Natural killer cell (primary cell): ENCODE data around the gene RPS6KA4. TPM values are rescaled to one million over a fixed set of nuclear protein-coding genes. Genes with fewer than 3 reads are reported as not detected.

Experiments used
- ATAC-seq, 3 donors: fragments of 150-1000 bp in 2 of 3; fragments of 200-7000 bp in 1 of 3; cut with Tn5 transposase; 1 replicate in 1 of 3; 2 replicates in 2 of 3; pipeline ENCODE4 v1.10.0; 2021; ENCODE audit warnings: mild to moderate bottlenecking in 2 of 3, moderate library complexity in 2 of 3
- DNase-seq, 2 donors: peaks; one replicate each; pipeline versions ENCODE4 v3.0.0 to v3.0.0-alpha.2; 2013 to 2021; ENCODE audit warnings: mixed read lengths in 1 of 2
- H3K27ac ChIP-seq: one replicate; pipeline ENCODE4 v1.5.1; 2013; ENCODE audit warnings: mild to moderate bottlenecking, low read length
- H3K27me3 ChIP-seq: one replicate; pipeline ENCODE4 v1.6.1; 2013; ENCODE audit warnings: low read length; ENCODE audit not compliant: control insufficient read depth, insufficient read depth
- H3K36me3 ChIP-seq: one replicate; pipeline ENCODE4 v1.6.1; 2013; ENCODE audit warnings: low read length; ENCODE audit not compliant: control insufficient read depth, insufficient read depth
- H3K4me1 ChIP-seq: one replicate; pipeline ENCODE4 v1.6.1; 2013; ENCODE audit warnings: low read length; ENCODE audit not compliant: control insufficient read depth, insufficient read depth
- H3K4me3 ChIP-seq: one replicate; pipeline ENCODE4 v1.5.1; 2013; ENCODE audit warnings: low read length
- H3K9me3 ChIP-seq: one replicate; pipeline ENCODE4 v1.6.1; 2013; ENCODE audit warnings: low read length; ENCODE audit not compliant: control insufficient read depth, insufficient read depth
- H3K27ac Mint-ChIP-seq, 2 donors: one replicate each; pipeline ENCODE4 v1.8.0; 2022; ENCODE audit warnings: mild to moderate bottlenecking in 2 of 2, mixed read lengths in 2 of 2, moderate library complexity in 1 of 2
- H3K27me3 Mint-ChIP-seq, 2 donors: one replicate each; pipeline ENCODE4 v1.8.0; 2022; ENCODE audit warnings: low read depth in 2 of 2, mixed read lengths in 2 of 2
- H3K36me3 Mint-ChIP-seq: one replicate; pipeline ENCODE4 v1.8.0; 2022; ENCODE audit warnings: mixed read lengths
- H3K4me1 Mint-ChIP-seq, 2 donors: one replicate each; pipeline ENCODE4 v1.8.0; 2022; ENCODE audit warnings: mixed read lengths in 2 of 2
- H3K4me3 Mint-ChIP-seq: one replicate; pipeline ENCODE4 v1.8.0; 2022; ENCODE audit warnings: mild to moderate bottlenecking, moderate library complexity, mixed read lengths
- H3K9me3 Mint-ChIP-seq, 2 donors: one replicate each; pipeline ENCODE4 v1.8.0; 2022; ENCODE audit warnings: mixed read lengths in 2 of 2
- CTCF ChIP-seq: fragments of 200-600 bp; IDR thresholded peaks from one replicate; pipeline ENCODE4 v1.8.0; 2022; ENCODE audit warnings: antibody characterized with exemption
- WGBS: methylation state at CpG from one replicate; pipeline ENCODE4 v1.1.7; 2013; ENCODE audit warnings: missing lambda C conversion rate; ENCODE audit not compliant: insufficient coverage; 5-methylcytosine and 5-hydroxymethylcytosine counted together
- intact Hi-C: fragments of 100-400 bp; cut with micrococcal nuclease; formaldehyde crosslinking; loops from one replicate; pipeline ENCODE4 v1.14.2; 2022
- total RNA-seq, 4 donors: library from RNA; stranded (reverse); fragments of 120-200 nt in 1 of 4; gene quantifications; one replicate each; pipeline versions ENCODE4 v1.2.3 to v1.2.4, GENCODE V29; 2013 to 2022

The RPS6KA4 gene
- total RNA-seq, 3 donors from 2014 or later (not counting 1 experiment from before 2014, with no cell fraction given) = 27.6 to 36.0 (median 34.4) TPM

GRCh38 chr11:64357904-64358535 is 942 bp upstream of the RPS6KA4 start:
- Histone ChIP-seq H3K4me3 (no peak overlapping the region), H3K4me1 (peaks cover 43% of the 10 kb centered on the region), H3K27me3 (no peaks in the 10 kb centered on the region), H3K27ac (no peak overlapping the region), H3K36me3 (peaks cover 32% of the 10 kb centered on the region), H3K9me3 (no peaks in the 10 kb centered on the region)
- Mint-ChIP-seq H3K27ac (peak overlapping the region; percentile 38 to 73), H3K27me3 (no peaks in the 10 kb centered on the region), H3K4me3 (peak overlapping the region; percentile 79), H3K4me1 (peaks cover 9 to 30% of the 10 kb centered on the region in 2 donors), H3K9me3 (no peaks in the 10 kb centered on the region), H3K36me3 (no peaks in the 10 kb centered on the region)
- WGBS = 72% methylated on average over 13 of the region's 13 CpGs
- intact Hi-C loops = loop anchor here (2.0 kb wide), 1 partner anchor 53 kb away; the partner anchor contains the start of gene ESRRA
- no peak for TF ChIP-seq CTCF
- DNase-seq (peak in 1 of 2 donors; percentile 28), ATAC-seq (peak in 1 of 3 donors; percentile 28)

- Histone ChIP-seq H3K27ac (peak overlapping the region; percentile 62), H3K9me3 (no peaks in the 10 kb centered on the region), H3K4me1 (peaks cover 43% of the 10 kb centered on the region), H3K36me3 (peaks cover 29% of the 10 kb centered on the region), H3K27me3 (no peaks in the 10 kb centered on the region), H3K4me3 (peak overlapping the region; percentile 37)
- intact Hi-C loops = loop anchor here (2.0 kb wide), 1 partner anchor 54 kb away; the partner anchor contains the start of gene ESRRA
- WGBS = 45% methylated on average over 7 of the region's 7 CpGs
- Mint-ChIP-seq H3K4me3 (peak overlapping the region; percentile 79), H3K27ac (peak overlapping the region; percentile 38 to 73), H3K9me3 (no peaks in the 10 kb centered on the region), H3K4me1 (peaks cover 9 to 30% of the 10 kb centered on the region in 2 donors), H3K27me3 (no peaks in the 10 kb centered on the region), H3K36me3 (no peaks in the 10 kb centered on the region)
- DNase-seq (no peak), ATAC-seq (peak in 1 of 3 donors; percentile 8)
- TF ChIP-seq CTCF = no peak
Measured at GRCh38 chr11:64358536-64358906, 441 bp upstream of the RPS6KA4 start.

GRCh38 chr11:64359712-64360445 is 917 bp downstream of the RPS6KA4 start:
- intact Hi-C loops = loop anchor here (2.0 kb wide), 1 partner anchor 55 kb away; the partner anchor contains the start of gene ESRRA
- no peaks in the 10 kb centered on the region for H3K36me3 Mint-ChIP-seq
- H3K4me3 Mint-ChIP-seq = peak overlapping the region; percentile 93
- peak overlapping the region; percentile 54 to 86 for H3K27ac Mint-ChIP-seq
- Histone ChIP-seq H3K4me3 (peak overlapping the region; percentile 89), H3K27me3 (no peaks in the 10 kb centered on the region), H3K9me3 (no peaks in the 10 kb centered on the region), H3K36me3 (peaks cover 28% of the 10 kb centered on the region), H3K27ac (no peak overlapping the region), H3K4me1 (peaks cover 43% of the 10 kb centered on the region)
- TF ChIP-seq CTCF = no peak
- 20% methylated on average over 38 of the region's 38 CpGs for WGBS
- ATAC-seq = no peak
- peak in 1 of 2 donors; percentile 65 for DNase-seq
- H3K27me3 Mint-ChIP-seq = no peaks in the 10 kb centered on the region
- peaks cover 9 to 30% of the 10 kb centered on the region in 2 donors for H3K4me1 Mint-ChIP-seq
- no peaks in the 10 kb centered on the region for H3K9me3 Mint-ChIP-seq
